ENCODE results near the gene PALMD.

The PALMD gene

DNA sequence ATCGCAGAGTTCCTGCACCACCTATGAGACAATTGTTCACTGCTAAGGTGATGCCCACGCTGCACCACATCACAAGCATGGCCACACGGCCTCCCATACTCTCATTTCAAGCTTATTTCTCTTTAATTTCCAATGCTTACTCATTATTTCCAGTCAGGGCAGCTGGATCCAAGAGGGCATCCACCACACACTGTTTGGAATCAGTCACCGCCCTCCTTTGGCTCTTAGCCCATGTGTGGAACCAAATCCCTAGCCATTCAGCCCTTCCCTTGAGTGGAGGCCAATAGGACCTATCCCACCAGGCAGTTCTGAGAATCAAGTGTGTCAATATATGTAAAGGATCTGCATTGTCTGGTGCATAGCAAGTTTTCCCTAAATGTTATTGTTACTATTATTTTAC lies 26.3 kb upstream of the PALMD start:
- TF ChIP-seq POLR2A (IDR thresholded peaks at IDR 0.05; ENCODE audit: low read depth, low read length): no peak
- DNase-seq (ENCODE audit: insufficient read length, low spot score) (no peak), FAIRE-seq (no peak)

DNA sequence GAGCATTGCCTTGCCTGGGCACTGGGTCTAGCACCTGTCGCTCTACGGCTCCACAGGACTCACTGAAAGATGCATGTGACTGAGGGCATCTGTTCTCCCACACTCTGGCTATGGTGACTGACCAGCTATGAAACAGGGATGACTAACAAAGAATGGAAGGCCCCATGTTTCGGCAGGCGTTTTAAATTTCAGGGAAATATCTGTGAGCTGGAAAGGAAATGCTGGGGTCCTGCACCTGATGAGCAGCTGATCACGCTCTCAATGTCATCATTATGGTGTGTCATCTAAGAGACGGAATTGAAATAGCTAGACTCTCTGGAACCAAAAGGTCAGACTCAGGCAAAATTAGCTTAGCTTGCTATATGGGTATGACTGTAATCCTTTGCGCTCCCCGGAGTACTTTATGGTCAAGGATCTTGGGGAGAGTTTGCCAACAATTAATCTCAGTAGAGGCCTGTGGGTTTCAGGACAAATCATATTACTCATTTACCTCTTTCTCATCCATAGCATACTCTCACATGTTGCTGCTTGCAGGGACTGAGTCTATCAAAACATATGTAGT lies 24.5 kb upstream of the PALMD start:
- no peak for FAIRE-seq
- no peak for TF ChIP-seq POLR2A (IDR thresholded peaks at IDR 0.05; ENCODE audit: low read depth, low read length)
- no peak for DNase-seq (ENCODE audit: insufficient read length, low spot score)

DNA sequence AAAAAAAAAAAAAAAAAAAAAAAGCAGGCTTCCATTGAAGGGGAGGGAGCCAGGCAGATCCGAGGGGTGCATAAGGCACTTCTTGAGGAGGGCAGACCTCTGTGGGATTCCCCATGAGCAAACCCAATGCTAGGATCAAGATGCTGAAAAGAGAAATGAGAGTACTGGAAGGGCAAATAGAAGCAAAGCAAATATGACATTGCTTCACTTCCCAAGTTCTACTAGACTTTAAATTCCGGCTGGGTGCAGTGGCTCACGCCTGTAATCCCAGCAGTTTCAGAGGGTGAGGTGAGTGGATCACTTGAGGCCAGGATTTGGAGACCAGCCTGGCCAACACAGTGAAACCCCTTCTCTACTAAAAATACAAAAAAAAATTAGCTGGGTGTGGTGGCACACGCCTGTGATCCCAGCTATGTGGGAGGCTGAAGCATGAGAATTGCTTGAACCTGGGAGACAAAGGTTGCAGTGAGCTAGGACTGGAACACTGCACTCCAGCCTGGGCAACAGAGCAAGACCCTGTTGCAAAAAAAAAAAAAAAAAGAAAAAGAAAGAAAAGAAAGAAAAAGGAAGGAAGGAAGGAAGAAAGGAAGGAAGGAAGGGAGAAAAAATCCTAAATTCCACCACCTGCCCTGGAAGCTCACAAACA lies 23.1 kb upstream of the PALMD start:
- TF ChIP-seq POLR2A (IDR thresholded peaks at IDR 0.05; ENCODE audit: low read depth, low read length): no peak
- no peak for FAIRE-seq

DNA sequence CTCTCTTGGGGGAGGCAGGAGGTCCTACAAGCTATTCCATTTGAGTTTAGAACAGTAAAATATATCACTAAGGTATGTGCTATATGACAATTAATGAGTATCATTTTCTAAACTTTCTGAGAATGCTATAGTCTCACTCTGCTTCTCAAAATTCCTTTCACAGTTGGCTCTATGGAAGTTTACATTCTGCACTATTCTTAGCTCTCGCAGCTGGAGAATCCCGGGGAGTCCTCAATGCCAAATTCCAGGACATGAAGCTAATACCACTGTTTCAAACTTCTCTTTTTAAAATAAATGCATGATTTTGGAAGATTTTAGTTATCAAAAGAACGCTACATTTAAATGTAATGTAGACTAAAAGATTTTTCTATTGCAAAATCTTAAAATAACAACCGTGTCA lies 22.4 kb upstream of the PALMD start:
- TF ChIP-seq POLR2A (IDR thresholded peaks at IDR 0.05; ENCODE audit: low read depth, low read length): no peak
- DNase-seq (ENCODE audit: insufficient read length, low spot score): no peak
- no peak for FAIRE-seq

More for the DNA sequence above, 23.1 kb upstream of the PALMD start:
- DNase-seq (ENCODE audit: insufficient read length, low spot score): no peak

DNA sequence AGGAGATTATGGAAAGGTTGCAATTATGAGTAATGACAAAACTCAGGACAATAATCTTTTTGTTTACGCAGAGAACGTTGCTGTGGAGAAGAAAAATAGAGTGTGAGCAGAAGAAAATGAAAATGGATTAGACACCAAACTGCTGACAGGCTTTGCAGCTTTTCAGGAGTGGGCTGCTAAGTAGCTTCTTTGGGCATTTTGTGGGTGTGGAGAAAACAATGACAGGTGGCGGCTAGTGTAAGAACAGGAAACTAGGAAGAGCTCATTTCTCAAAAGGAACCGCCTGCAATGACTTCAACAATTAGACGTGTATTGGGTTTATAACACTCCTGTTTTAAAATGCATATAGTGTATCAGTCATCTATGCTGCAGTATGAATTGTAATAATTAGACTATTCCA lies 18.3 kb upstream of the PALMD start:
- TF ChIP-seq POLR2A (IDR thresholded peaks at IDR 0.05; ENCODE audit: low read depth, low read length): no peak
- no peak for FAIRE-seq

DNA sequence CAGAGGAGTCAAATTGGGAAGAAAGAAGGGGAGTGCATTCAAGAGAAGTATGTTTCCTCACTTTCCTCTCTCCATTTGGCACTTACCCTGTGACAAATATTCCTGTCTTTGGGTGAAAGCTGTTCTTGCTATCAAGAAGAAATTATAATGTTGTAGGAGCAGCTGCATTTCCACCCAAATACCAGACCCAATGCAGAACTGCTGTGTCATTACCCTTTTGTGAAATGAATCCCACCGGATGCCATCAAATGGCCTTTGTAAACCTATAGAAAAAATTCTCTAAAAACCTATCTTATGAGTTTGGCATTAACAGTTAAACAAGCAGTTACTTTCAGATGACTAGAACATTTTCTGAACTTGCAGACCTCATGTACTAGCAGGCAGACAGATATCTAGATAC lies 16.7 kb upstream of the PALMD start:
- no peak for TF ChIP-seq POLR2A (IDR thresholded peaks at IDR 0.05; ENCODE audit: low read depth, low read length)
- no peak for DNase-seq (ENCODE audit: insufficient read length, low spot score)

More for the DNA sequence above, 18.3 kb upstream of the PALMD start:
- DNase-seq (ENCODE audit: insufficient read length, low spot score): no peak

DNA sequence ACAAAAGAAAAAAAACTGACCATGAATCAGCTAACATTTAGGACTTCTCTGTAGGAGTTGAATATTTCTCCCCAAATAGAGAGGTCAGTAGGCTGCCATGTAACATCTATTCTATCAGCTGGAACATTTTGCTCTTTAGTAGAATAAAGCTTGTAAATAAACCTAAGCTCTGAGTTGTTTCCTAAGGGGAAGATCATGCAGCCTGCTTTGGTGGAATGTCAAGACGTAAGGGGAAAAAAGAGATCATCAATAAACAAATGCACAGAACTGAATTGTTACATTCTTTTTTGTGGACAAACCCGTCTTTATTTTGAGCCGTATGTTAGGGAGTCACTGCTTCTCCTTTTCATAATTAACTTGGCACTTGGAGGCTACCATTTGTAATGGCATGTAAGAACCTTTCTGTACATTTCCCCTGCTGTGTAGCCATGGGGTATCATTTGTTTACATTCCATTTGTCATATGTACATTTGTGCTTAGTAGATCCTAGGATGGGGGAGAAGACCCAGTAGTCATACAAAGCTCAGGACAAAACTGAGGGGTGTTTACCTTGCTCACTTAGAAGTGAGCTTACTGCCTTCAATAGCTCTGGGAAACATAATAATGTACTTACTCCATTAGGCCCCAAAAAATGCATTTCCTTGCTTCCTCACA lies 10.8 kb upstream of the PALMD start:
- no peak for DNase-seq (ENCODE audit: insufficient read length, low spot score)
- FAIRE-seq: no peak
- no peak for TF ChIP-seq POLR2A (IDR thresholded peaks at IDR 0.05; ENCODE audit: low read depth, low read length)

More for the DNA sequence above, 16.7 kb upstream of the PALMD start:
- no peak for FAIRE-seq

DNA sequence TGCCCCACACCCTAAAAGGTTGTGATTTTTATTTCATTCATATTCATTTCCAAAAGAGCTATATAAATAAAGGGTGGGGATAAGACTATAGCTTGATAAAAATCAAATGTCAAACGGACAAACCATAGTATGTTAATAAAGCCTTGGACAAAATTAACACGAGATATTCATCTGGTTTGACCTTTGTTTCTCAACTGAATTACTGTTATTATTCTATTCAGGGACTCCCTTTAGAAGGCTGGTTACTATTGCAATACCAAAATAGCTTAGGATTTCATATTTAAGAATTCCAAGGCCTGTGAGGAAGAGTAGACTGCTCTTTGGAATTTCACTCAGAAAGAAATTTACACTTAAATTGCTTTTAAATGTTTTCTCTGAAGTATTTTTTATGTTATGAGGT lies 10.2 kb upstream of the PALMD start:
- FAIRE-seq (no peak), DNase-seq (ENCODE audit: insufficient read length, low spot score) (no peak)
- TF ChIP-seq POLR2A (IDR thresholded peaks at IDR 0.05; ENCODE audit: low read depth, low read length): no peak

DNA sequence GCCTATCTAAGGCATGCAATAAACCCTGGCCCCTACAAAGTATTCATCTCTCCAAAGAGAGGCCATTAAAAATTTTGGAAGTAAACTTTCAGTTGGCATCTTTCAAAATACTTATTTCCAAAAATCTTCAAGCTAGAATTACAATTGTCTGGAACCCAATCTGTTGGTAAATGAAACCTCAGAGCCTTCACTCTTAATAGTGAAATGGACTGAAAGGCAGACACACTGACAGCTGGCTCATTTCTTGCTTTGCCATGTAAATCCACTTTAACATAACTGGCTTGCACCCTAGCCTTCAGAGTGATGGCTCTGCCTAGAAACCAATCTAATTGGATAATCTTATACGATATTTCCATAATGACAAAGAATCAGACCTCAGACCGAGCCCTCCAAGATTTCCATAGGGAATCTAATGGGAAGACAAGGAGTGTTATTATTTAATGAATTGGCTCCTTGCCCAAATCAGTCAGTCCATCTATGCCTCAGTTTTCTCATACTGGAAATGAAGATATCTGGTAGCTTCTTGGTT lies 9.2 kb upstream of the PALMD start:
- TF ChIP-seq POLR2A (IDR thresholded peaks at IDR 0.05; ENCODE audit: low read depth, low read length): no peak
- FAIRE-seq (no peak), DNase-seq (ENCODE audit: insufficient read length, low spot score) (no peak)

DNA sequence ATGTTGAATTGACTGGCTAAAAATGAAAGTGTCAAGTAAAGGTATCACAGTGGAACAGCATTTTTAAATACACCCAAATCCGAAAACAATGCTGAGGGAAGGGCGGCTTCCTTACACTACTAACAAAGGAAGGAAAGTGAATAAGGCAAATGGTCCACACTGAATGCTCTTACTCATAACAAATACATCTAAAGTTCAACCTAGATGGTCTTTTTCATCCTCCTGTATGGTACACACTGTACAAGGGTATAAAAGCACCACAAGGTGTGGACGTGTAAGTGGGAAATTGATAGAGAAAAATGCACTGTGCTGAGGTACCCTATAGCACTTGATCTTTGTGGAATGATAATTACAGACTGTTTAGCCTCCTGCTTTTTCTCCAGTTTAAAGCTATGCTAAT lies 7.1 kb upstream of the PALMD start:
- DNase-seq (ENCODE audit: insufficient read length, low spot score): no peak
- no peak for FAIRE-seq
- no peak for TF ChIP-seq POLR2A (IDR thresholded peaks at IDR 0.05; ENCODE audit: low read depth, low read length)

DNA sequence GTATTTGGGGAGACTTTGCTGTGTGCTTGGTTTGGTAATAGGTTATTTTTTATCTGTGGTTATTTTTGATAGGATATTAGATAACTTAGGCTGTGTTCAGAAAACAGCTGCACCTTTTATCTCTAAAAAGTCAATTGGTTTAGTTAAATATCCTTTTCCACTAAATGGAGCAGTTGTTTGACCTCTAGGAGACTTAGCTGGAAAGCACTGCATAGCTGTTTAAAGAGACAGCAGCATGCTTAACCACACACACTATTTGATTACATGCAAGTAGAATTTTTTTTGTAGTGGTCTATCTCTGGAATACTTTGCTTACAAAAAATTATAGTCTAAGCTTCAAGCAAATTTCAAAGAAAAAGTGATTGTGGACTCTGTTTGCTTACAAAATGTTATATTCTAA lies 6.5 kb upstream of the PALMD start:
- no peak for TF ChIP-seq POLR2A (IDR thresholded peaks at IDR 0.05; ENCODE audit: low read depth, low read length)
- no peak for FAIRE-seq
- DNase-seq (ENCODE audit: insufficient read length, low spot score): no peak

DNA sequence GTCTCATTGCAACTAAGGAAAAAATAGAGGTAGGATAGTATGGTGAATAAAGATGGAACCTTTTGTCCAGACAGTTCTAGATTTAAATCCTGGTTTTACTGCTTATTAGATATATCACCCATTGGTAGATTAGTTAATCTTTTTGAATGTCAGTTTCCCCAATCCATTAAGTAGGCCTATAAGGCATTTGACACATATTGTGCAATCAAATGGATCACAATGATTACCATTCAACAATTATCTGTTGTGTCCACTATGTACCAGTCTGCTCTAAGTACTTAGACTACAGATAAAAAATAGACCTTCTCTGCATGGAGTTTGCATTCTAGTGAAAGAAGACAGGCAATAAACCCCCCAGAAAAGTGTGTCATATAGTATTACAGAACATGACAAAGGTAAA lies 6.0 kb upstream of the PALMD start:
- DNase-seq (ENCODE audit: insufficient read length, low spot score): no peak
- no peak for TF ChIP-seq POLR2A (IDR thresholded peaks at IDR 0.05; ENCODE audit: low read depth, low read length)
- FAIRE-seq: no peak

DNA sequence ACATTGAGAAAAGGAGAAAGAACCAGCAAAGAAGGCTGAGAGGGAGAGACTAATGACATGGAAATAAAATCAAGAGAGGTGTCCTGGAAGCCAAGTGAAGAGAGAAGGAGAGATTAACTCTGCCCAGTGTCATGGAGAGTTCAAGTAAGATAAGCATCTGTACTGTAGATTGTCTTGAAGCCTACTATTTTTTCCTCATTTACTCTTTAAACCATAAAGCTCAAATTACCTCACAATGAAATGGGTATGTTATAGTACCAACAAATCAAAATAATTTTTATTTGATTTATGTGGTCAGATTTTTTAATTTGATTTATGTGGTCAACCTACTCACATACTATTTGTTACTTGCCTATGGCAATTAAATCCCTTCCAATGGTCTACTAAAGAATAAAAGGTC lies 5.2 kb upstream of the PALMD start:
- TF ChIP-seq POLR2A (IDR thresholded peaks at IDR 0.05; ENCODE audit: low read depth, low read length): no peak
- DNase-seq (ENCODE audit: insufficient read length, low spot score) (no peak), FAIRE-seq (no peak)

DNA sequence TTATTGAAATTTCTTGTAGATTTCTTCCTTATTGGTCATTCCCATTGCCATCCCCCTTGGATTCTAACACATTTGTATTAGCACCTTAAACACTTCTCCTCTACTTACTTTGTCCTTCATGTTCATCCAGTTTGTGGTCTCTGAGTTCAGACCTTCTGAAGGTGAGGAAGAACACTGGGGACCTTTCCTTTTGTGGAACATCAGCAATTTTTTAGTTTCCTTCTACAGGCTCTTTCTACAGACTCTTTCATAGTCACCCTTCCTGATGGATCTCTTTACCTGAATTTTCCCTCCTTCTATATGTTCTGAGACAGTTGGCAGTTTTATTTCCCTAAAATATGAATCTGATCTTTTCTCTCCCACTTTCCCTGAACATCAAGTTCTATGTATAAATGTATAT lies 4.4 kb upstream of the PALMD start:
- FAIRE-seq: no peak
- no peak for TF ChIP-seq POLR2A (IDR thresholded peaks at IDR 0.05; ENCODE audit: low read depth, low read length)
- no peak for DNase-seq (ENCODE audit: insufficient read length, low spot score)

DNA sequence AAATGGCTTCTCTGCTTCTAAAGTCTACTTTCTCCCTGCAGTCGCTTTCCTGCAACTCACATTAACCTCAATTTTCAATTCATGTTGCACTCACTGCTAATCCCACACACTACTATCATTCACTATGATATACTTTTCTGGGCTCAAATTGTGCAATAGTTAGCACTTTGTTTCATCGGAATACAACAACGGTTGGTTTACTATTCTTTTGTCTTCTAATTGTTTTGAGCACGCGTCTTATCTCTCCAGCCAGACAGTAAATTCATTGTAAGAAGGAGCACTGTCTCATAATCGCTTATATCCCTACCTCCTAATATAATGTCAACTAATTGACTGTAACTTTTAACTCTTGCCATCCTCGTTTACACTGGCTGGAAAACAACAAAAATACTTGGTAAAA lies 3.9 kb upstream of the PALMD start:
- DNase-seq (ENCODE audit: insufficient read length, low spot score) (no peak), FAIRE-seq (no peak)
- TF ChIP-seq POLR2A (IDR thresholded peaks at IDR 0.05; ENCODE audit: low read depth, low read length): no peak

Data from H54 (cell line).